Measurements from ENCODE around the gene ISOC2. TPM values are rescaled to one million over a fixed set of nuclear protein-coding genes. Genes with fewer than 3 reads are reported as not detected.

ISOC2 gene
- total and polyA plus RNA-seq, 9 of the 15 experiments (the other 6 are each of a cell fraction or from before 2014, with no cell fraction given), result 1.2 to 229 (median 58.3) TPM

DNA sequence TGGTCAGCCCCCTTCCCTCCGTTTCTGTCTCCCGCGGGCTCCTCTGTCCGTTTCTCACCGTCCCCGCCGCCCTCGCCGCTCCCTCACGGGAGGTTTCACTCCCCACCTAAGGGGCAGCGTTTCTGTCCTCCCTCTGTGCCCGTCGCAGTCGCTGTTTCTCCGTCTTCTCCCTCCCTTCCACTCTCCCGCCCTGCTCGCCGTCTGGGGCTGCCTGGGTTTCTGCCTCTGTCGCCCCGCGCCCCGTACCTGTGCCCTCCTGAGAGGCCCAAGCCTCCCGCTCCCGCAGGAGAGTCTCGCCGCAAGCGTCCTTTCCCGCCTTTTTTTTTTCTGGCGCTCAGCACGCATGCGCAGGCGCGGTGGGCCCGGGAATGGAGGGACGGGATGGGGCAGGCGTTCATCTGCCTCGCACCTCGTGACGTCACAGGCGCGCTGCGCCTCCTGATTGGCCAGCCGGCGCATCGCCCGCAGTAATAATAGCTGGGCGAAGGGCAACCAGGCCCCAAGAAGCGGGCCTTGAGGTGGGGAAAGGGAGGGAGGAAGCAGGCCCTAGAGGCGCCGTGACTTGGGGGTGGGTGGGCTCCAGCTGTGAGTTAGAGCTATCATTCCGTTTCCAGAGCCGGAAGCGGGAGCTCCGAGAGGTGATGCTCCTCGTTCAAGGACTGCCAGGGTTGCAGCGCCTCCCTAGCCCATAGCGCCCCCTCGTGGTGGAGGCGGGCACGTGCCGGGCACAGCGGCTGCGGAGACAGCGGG lies 42.2 kb upstream of the ISOC2 start (continued):
- TF ChIP-seq MTA2 (IDR thresholded peaks at IDR 0.05; ENCODE audit: low read depth) (no peak), SREBF2 (CRISPR knock-in tag; IDR thresholded peaks at IDR 0.05) (no peak), ZNF76 (CRISPR knock-in tag; IDR thresholded peaks at IDR 0.05; ENCODE audit: borderline replicate concordance) (no peak), CBFA2T3 (IDR thresholded peaks at IDR 0.05) (no peak), NFYB (IDR thresholded peaks at IDR 0.05; ENCODE audit: extremely low read depth, insufficient read length) (peak; percentile 89), ZNF311 (CRISPR knock-in tag; IDR thresholded peaks at IDR 0.05) (no peak), EHMT2 (IDR thresholded peaks at IDR 0.05) (no peak), ZNF584 (CRISPR knock-in tag; IDR thresholded peaks at IDR 0.05; ENCODE audit: low read depth) (no peak), SIX5 (IDR thresholded peaks at IDR 0.05; ENCODE audit: borderline replicate concordance in 1 of 2, insufficient read depth in 1 of 2, low read depth in 1 of 2, low read length in 2 of 2) (no peak), RFX1 (IDR thresholded peaks at IDR 0.05) (no peak), TGIF2 (CRISPR knock-in tag; IDR thresholded peaks at IDR 0.05) (peak; percentile 97), GTF2A2 (tag; IDR thresholded peaks at IDR 0.05) (no peak), ZNF184 (CRISPR knock-in tag; IDR thresholded peaks at IDR 0.05) (no peak), SMAD2 (IDR thresholded peaks at IDR 0.05; ENCODE audit: low read depth, low read length) (no peak), POLR2G (IDR thresholded peaks at IDR 0.05; ENCODE audit: low read depth, low read length) (peak; percentile 55; the same call in 1 of the 2 replicates), RUNX1 (IDR thresholded peaks at IDR 0.05; ENCODE audit: low read depth) (no peak), SOX6 (IDR thresholded peaks at IDR 0.05) (peak; percentile 22; the same call in 1 of the 2 replicates), SNRNP70 (optimal IDR thresholded peaks at IDR 0.05; ENCODE audit: low read depth, low read length) (no peak), NCOA6 (IDR thresholded peaks at IDR 0.05) (no peak), JUND (IDR thresholded peaks at IDR 0.05; ENCODE audit: borderline replicate concordance, low read depth, low read length) (peak; percentile 34), JUND (tag; IDR thresholded peaks at IDR 0.05; ENCODE audit: borderline replicate concordance, low read depth, low read length) (peak; percentile 32; the same call in 1 of the 3 replicates)
- TF ChIP-seq, protein P1, sequence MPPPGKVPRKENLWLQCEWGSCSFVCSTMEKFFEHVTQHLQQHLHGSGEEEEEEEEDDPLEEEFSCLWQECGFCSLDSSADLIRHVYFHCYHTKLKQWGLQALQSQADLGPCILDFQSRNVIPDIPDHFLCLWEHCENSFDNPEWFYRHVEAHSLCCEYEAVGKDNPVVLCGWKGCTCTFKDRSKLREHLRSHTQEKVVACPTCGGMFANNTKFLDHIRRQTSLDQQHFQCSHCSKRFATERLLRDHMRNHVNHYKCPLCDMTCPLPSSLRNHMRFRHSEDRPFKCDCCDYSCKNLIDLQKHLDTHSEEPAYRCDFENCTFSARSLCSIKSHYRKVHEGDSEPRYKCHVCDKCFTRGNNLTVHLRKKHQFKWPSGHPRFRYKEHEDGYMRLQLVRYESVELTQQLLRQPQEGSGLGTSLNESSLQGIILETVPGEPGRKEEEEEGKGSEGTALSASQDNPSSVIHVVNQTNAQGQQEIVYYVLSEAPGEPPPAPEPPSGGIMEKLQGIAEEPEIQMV (tag; conservative IDR thresholded peaks at IDR 0.05; ENCODE audit: low read depth), result no peak
- TF ChIP-seq, protein P2, sequence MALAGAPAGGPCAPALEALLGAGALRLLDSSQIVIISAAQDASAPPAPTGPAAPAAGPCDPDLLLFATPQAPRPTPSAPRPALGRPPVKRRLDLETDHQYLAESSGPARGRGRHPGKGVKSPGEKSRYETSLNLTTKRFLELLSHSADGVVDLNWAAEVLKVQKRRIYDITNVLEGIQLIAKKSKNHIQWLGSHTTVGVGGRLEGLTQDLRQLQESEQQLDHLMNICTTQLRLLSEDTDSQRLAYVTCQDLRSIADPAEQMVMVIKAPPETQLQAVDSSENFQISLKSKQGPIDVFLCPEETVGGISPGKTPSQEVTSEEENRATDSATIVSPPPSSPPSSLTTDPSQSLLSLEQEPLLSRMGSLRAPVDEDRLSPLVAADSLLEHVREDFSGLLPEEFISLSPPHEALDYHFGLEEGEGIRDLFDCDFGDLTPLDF (CRISPR knock-in tag; IDR thresholded peaks at IDR 0.05), result peak; percentile 100
- TF ChIP-seq, protein P3, sequence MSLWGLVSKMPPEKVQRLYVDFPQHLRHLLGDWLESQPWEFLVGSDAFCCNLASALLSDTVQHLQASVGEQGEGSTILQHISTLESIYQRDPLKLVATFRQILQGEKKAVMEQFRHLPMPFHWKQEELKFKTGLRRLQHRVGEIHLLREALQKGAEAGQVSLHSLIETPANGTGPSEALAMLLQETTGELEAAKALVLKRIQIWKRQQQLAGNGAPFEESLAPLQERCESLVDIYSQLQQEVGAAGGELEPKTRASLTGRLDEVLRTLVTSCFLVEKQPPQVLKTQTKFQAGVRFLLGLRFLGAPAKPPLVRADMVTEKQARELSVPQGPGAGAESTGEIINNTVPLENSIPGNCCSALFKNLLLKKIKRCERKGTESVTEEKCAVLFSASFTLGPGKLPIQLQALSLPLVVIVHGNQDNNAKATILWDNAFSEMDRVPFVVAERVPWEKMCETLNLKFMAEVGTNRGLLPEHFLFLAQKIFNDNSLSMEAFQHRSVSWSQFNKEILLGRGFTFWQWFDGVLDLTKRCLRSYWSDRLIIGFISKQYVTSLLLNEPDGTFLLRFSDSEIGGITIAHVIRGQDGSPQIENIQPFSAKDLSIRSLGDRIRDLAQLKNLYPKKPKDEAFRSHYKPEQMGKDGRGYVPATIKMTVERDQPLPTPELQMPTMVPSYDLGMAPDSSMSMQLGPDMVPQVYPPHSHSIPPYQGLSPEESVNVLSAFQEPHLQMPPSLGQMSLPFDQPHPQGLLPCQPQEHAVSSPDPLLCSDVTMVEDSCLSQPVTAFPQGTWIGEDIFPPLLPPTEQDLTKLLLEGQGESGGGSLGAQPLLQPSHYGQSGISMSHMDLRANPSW (CRISPR knock-in tag; IDR thresholded peaks at IDR 0.05), result no peak
